ENCODE data around the gene LTA. TPM values are rescaled to one million over a fixed set of nuclear protein-coding genes. Genes with fewer than 3 reads are reported as not detected.

Gene LTA
- total and polyA plus RNA-seq, 4 donors: 0.05 TPM; not detected in 3

- 29% methylated on average over 15 of the region's 15 CpGs for WGBS
- no peak for DNase-seq (ENCODE audit: low spot score)
- H3K36me3 ChIP-seq (ENCODE audit: control insufficient read depth in 4 of 4, insufficient read depth in 3 of 4, low read depth in 1 of 4, low read length in 3 of 4): peaks cover 12 to 30% (median 27%) of the 10 kb centered on the region in 4 donors
- TF ChIP-seq NR2F2 (IDR thresholded peaks at IDR 0.05): no peak
- no peak for TF ChIP-seq MAX (IDR thresholded peaks at IDR 0.05)
- TF ChIP-seq FOXA2 (IDR thresholded peaks at IDR 0.05): no peak
- no peak for TF ChIP-seq TAF1 (conservative IDR thresholded peaks at IDR 0.05)
- no peak for TF ChIP-seq SP1 (IDR thresholded peaks at IDR 0.05)
- TF ChIP-seq HNF4A (conservative IDR thresholded peaks at IDR 0.05): no peak
- no peak for TF ChIP-seq ATF3 (IDR thresholded peaks at IDR 0.05)
- no peak for TF ChIP-seq JUND (IDR thresholded peaks at IDR 0.05)
- no peak for TF ChIP-seq YY1 (IDR thresholded peaks at IDR 0.05)
- TF ChIP-seq ZBTB33 (IDR thresholded peaks at IDR 0.05): no peak
- TF ChIP-seq FOXA1 (IDR thresholded peaks at IDR 0.05): no peak
- TF ChIP-seq GABPA (IDR thresholded peaks at IDR 0.05 in 1 of 2, conservative IDR thresholded peaks at IDR 0.05 in 1 of 2): no peak
- H3K27ac ChIP-seq (ENCODE audit: low read depth in 1 of 2, low read length in 2 of 2): peak overlapping the region; percentile 93 to 95
- peak overlapping the region; percentile 84 to 97 for H3K9ac ChIP-seq (ENCODE audit: low read depth in 1 of 2, low read length in 2 of 2)
- peak overlapping the region; percentile 87 to 96 (median 90) for H3K4me3 ChIP-seq (ENCODE audit: low read depth in 1 of 3, low read length in 3 of 3)
- no peaks in the 10 kb centered on the region for H3K27me3 ChIP-seq (ENCODE audit: control insufficient read depth in 4 of 4, insufficient read depth in 4 of 4, low read length in 3 of 4)
- peaks cover 4 to 14% (median 7%) of the 10 kb centered on the region in 4 donors for H3K4me1 ChIP-seq (ENCODE audit: control insufficient read depth in 4 of 4, insufficient read depth in 4 of 4, low read length in 3 of 4)
- H3K9me3 ChIP-seq (ENCODE audit: control insufficient read depth in 4 of 4, low read length in 3 of 4): no peaks in the 10 kb centered on the region
These were observed 49.3 kb downstream of the LTA start for GRCh38 chr6:31621320-31621939.

- H3K9me3 ChIP-seq (ENCODE audit: control insufficient read depth in 4 of 4, low read length in 3 of 4): no peaks in the 10 kb centered on the region
- 58% methylated on average over 4 of the region's 4 CpGs for WGBS
- H3K27me3 ChIP-seq (ENCODE audit: control insufficient read depth in 4 of 4, insufficient read depth in 4 of 4, low read length in 3 of 4): no peaks in the 10 kb centered on the region
- peak overlapping the region in 1 of 2 donors; percentile 95 for H3K27ac ChIP-seq (ENCODE audit: low read depth in 1 of 2, low read length in 2 of 2)
- TF ChIP-seq NR2F2 (IDR thresholded peaks at IDR 0.05): no peak
- TF ChIP-seq FOXA2 (IDR thresholded peaks at IDR 0.05): no peak
- TF ChIP-seq ATF3 (IDR thresholded peaks at IDR 0.05): no peak
- no peak for TF ChIP-seq HNF4G (IDR thresholded peaks at IDR 0.05)
- TF ChIP-seq SP1 (IDR thresholded peaks at IDR 0.05): no peak
- no peak for TF ChIP-seq GABPA (IDR thresholded peaks at IDR 0.05 in 1 of 2, conservative IDR thresholded peaks at IDR 0.05 in 1 of 2)
- TF ChIP-seq ZBTB33 (IDR thresholded peaks at IDR 0.05): no peak
- no peak for TF ChIP-seq FOXA1 (IDR thresholded peaks at IDR 0.05)
- no peak for TF ChIP-seq CTCF (IDR thresholded peaks at IDR 0.05; ENCODE audit: low read depth, low read length, missing input control)
- peaks cover 13 to 36% (median 32%) of the 10 kb centered on the region in 4 donors for H3K36me3 ChIP-seq (ENCODE audit: control insufficient read depth in 4 of 4, insufficient read depth in 3 of 4, low read depth in 1 of 4, low read length in 3 of 4)
- DNase-seq (ENCODE audit: low spot score): no peak
- H3K4me1 ChIP-seq (ENCODE audit: control insufficient read depth in 4 of 4, insufficient read depth in 4 of 4, low read length in 3 of 4): peaks cover 4 to 14% (median 7%) of the 10 kb centered on the region in 4 donors
- peak overlapping the region in 1 of 2 donors; percentile 97 for H3K9ac ChIP-seq (ENCODE audit: low read depth in 1 of 2, low read length in 2 of 2)
- peak overlapping the region in 2 of 3 donors; percentile 87 to 90 for H3K4me3 ChIP-seq (ENCODE audit: low read depth in 1 of 3, low read length in 3 of 3)
These were observed 49.9 kb downstream of the LTA start for GRCh38 chr6:31621991-31622390.

Measured in liver (tissue), 9 donors.